ENCODE measurements around the gene DHRS9.
"Not testable (repeated sequence)": the region's sequence is repeated elsewhere in the genome, so short reads cannot be mapped to it uniquely, and the experiment has no call there.

The DHRS9 gene

GRCh38 chr2:169069341-169069740 is at the start of gene DHRS9:
TSS of gene DHRS9 (plus strand) at chr2:169069563. CDS start at chr2:169081582, 12,019 bp downstream.
- DNase-seq = no peak

- DNase-seq = no peak
Measured at GRCh38 chr2:169023161-169023560, 46.2 kb upstream of the DHRS9 start.

- DNase-seq = no peak
Measured at GRCh38 chr2:169026056-169026455, 43.3 kb upstream of the DHRS9 start.

GRCh38 chr2:169027234-169027633 is 42.1 kb upstream of the DHRS9 start:
- DNase-seq = no peak

- DNase-seq = no peak
Measured at GRCh38 chr2:169029341-169029740, 40.0 kb upstream of the DHRS9 start.

- no peak for DNase-seq
Measured at GRCh38 chr2:169031202-169031601, 38.2 kb upstream of the DHRS9 start, which contains the start of gene ABCB11. TSS of gene ABCB11 (minus strand) at chr2:169031324. CDS start at chr2:169018125, 13,199 bp downstream.

- DNase-seq = no peak
Measured at GRCh38 chr2:169034256-169034655, 35.1 kb upstream of the DHRS9 start.

- DNase-seq = no peak
Measured at GRCh38 chr2:169034984-169035544, 34.3 kb upstream of the DHRS9 start.

GRCh38 chr2:169035887-169036286 is 33.5 kb upstream of the DHRS9 start:
- DNase-seq = no peak

- no peak for DNase-seq
Measured at GRCh38 chr2:169036736-169037440, 32.5 kb upstream of the DHRS9 start.

GRCh38 chr2:169038338-169038757 is 31.0 kb upstream of the DHRS9 start:
- DNase-seq = no peak

GRCh38 chr2:169039702-169040101 is 29.7 kb upstream of the DHRS9 start:
- no peak for DNase-seq

GRCh38 chr2:169041594-169041993 is 27.8 kb upstream of the DHRS9 start:
- DNase-seq = no peak

- DNase-seq = no peak
Measured at GRCh38 chr2:169042856-169043255, 26.5 kb upstream of the DHRS9 start.

GRCh38 chr2:169046440-169047151 is 22.8 kb upstream of the DHRS9 start:
- DNase-seq = no peak

GRCh38 chr2:169047256-169048250 is 21.8 kb upstream of the DHRS9 start:
- no peak for DNase-seq

GRCh38 chr2:169049142-169049541 is 20.2 kb upstream of the DHRS9 start:
- DNase-seq = no peak

- no peak for DNase-seq
Measured at GRCh38 chr2:169050476-169051240, 18.7 kb upstream of the DHRS9 start.

- not testable (repeated sequence) for DNase-seq
Measured at GRCh38 chr2:169054575-169054974, 14.8 kb upstream of the DHRS9 start.

GRCh38 chr2:169064199-169064598 is 5.2 kb upstream of the DHRS9 start:
- DNase-seq = not testable (repeated sequence)

GRCh38 chr2:169065422-169065821 is 3.9 kb upstream of the DHRS9 start:
- DNase-seq = no peak

Measured in NCI-H2029 treated with DMSO at 0.1 percent for 48 hours (cell line).